ENCODE measurements around the gene RFX3.
"Not testable (repeated sequence)": the region's sequence is repeated elsewhere in the genome, so short reads cannot be mapped to it uniquely, and the experiment has no call there.

RFX3 gene

DNA sequence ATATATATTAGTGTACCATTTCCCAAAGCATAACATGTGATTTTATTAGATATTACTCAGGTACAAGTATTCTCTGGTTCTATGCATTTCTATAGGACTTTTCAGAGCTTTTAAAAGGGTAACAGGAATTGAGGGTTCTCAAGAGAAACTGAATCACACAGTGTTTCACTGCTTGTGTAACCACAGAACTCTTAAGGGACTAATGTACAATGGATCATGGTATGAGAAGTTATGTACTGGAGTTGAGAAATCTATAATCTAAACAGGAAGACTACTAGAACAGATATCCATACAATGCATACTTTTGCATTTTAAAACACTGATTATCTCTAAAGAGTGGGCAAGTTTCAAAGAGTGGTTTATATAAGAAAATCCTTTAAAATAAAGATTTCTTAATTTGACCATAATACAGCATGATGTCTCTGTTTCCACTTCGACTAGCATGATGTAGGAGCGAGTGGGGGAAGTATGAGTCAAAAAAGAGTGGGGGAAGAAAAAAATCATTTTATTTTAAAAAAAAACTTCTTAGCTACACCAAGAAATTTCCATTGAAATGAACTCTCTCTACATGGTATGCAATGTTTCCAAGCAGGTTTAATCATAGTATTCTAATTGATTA lies 183.5 kb downstream of the RFX3 start:
- DNase-seq: no peak

DNA sequence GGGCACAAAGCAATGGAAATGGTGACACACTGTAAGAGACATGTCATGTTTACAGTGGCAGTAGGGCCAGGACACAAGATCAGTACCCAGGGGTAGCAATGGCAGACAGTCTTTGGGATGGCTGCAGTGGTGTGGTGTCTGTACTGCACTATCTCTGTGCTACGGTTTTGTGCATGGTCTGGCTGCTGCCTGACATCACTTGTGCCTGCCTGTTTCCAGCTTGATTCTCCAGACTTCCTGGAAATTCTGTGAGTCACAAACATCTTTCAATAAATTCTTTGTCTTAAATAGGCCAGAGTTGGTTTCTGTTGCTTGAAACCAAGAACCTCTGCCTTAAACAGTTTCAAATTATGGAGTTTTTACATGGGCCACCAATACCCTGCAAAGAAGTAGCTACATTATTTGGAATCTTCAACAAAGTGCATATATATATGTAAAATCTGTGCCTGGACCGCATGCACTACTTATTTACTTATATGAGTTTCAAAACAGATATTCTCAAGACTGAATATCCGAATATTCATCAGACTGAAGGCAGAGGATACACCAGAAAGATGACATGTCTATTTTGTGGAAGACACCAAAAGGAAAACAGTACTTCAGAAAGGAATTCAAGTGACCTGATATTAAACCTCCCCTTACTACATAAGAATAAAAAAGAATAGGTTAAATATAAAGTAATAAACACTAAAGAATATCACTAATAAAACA lies 188.1 kb downstream of the RFX3 start:
- DNase-seq: no peak

- DNase-seq: no peak
Observed at GRCh38 chr9:3336951-3337350, 188.8 kb downstream of the RFX3 start.

- DNase-seq: no peak
Observed at GRCh38 chr9:3332802-3333201, 193.0 kb downstream of the RFX3 start.

DNA sequence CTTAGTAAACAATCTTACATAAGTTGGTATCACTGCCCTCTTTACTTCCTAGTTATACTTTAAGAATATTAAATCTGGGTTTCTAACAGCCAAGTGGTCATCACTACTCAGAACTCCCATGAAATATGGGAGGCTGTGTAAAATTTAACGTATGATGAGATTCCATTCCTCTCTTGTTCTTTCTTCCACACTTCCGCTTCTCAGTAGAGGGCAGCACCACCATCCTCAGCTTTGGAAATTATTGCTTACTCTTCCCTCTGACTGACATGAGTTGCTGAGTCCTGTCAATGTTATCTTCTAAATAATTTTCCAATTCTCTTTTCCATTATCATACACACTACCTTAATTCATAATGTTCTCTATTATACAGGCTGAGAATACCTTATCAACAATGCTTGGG lies 194.0 kb downstream of the RFX3 start:
- no peak for DNase-seq

GRCh38 chr9:3330792-3331420 lies 194.9 kb downstream of the RFX3 start:
- no peak for DNase-seq

- DNase-seq: no peak
Observed at GRCh38 chr9:3329361-3329760, 196.4 kb downstream of the RFX3 start.

- DNase-seq: no peak
Observed at GRCh38 chr9:3323714-3324113, 202.1 kb downstream of the RFX3 start.

- no peak for DNase-seq
Observed at GRCh38 chr9:3321186-3321585, 204.6 kb downstream of the RFX3 start.

DNA sequence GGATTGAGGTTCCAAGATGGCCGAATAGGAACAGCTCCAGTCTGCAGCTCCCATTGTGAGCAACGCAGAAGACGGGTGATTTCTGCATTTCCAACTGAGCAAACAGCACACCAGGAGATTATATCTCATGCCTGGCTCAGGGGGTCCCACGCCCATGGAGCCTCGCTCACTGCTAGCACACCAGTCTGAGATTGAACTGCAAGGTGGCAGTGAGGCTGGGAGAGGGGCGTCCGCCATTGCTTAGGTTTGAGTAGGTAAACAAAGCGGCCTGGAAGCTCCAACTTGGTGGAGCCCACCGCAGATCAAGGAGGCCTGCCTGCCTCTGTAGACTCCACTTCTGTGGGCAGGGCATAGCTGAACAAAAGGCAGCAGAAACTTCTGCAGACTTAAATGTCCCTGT lies 213.2 kb downstream of the RFX3 start:
- DNase-seq: not testable (repeated sequence)

GRCh38 chr9:3308609-3309008 lies 217.2 kb downstream of the RFX3 start:
- no peak for DNase-seq

DNA sequence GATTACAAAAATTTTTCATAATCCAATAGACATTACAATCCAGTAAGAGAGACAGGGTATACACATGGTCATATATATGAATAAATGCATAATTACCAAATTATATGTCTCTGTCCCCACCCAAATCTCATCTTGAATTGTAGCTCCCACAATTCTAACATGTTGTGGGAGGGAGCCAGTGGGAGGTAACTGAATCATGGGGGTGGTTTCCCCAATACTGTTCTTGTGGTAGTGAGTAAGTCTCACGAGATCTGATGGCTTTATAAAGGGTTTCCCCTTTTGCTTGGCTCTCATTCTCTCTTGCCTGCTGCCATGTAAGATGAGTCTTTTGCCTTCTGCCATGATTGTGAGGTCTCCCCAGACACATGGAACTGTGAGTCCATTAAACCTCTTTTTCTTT lies 221.4 kb downstream of the RFX3 start:
- not testable (repeated sequence) for DNase-seq

DNA sequence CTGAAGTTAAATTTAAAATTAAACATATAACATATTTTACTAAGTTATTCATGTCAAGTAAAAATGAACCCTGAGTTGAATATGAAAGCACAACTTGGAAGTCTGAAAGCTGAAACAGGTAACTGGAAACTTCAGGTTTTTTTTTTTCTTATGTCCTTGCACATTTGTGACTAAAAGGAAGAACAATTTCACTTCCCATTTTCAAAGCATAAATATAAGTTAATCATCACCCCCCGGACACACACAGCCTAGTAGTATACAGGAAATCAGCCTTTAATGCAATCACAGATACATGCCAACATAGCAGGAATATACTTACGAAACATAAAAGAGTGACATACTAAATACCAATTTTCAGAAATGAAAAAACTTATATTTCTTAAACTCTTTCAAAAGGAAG lies 225.9 kb downstream of the RFX3 start:
- DNase-seq: no peak

GRCh38 chr9:3296536-3296935 lies 229.3 kb downstream of the RFX3 start:
- DNase-seq: no peak

DNA sequence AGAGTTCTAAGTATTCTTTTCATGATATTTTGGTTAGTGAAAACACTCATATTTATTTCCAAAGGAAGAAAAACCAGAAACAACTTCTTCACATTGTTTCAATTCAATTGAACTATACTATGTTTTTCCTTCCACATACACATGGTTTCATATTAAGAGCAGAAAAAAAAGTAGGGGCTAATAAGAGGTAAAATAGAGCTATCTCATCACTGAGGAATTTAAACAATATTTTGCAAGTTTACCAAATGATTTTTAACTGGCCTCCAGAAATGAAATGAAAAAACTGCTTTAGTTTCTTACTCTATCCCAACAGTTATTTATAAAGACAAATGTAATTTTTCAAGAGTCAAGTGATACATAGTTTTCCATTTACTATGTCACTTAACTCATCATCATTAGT lies 233.5 kb downstream of the RFX3 start:
- no peak for DNase-seq

DNA sequence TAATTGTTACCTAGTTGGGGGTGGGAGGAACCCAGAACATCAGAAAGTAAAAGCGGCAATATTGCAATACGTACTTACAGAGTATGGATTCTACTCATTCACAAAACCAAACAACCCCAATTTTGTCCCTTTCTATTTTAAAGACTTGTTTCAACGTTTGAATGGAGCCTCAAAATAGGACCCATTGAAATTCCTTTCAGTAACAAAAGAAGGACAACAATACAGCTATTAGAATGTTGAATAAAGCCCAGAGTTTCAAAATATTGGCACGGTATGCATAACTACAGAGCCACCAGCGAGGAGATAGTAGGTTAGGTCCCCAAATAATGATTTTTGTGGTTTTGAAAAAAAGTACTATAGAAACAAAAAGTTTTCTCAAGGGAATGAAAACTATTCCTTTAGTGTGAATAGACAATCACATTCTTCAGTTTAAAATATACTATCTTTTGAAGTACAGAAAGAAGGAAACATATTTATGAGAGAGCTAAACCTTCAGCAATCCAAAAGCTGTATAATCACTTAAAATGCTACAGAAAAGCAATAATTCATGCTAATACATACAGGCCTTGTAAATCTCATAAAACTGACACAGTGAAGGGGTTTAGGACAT lies 235.5 kb downstream of the RFX3 start:
- no peak for DNase-seq

GRCh38 chr9:3288686-3289085 lies 237.1 kb downstream of the RFX3 start:
- DNase-seq: no peak

- DNase-seq: no peak
Observed at GRCh38 chr9:3285365-3286161, 240.2 kb downstream of the RFX3 start.

DNA sequence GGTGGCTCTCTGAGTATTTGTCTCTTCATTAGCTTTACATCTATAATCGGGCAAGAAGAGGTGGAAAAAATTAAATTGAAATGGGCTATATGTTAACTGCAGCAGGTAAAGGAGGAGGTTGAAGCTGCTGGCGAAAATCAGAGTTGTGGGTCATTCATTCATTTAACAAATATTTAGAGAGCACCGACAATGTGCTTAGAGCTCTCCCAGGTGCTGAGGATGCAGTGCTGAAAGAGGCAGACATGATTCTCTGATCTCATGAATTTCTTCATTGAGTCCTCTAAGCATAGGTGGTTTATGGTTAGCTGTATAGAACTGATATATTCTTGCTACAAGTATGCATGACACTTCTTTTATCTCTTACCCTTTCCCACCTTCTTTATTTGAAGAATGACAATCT lies 243.4 kb downstream of the RFX3 start:
- no peak for DNase-seq

- DNase-seq: no peak
Observed at GRCh38 chr9:3281399-3281798, 244.4 kb downstream of the RFX3 start.

- DNase-seq: no peak
Observed at GRCh38 chr9:3277200-3277599, 248.6 kb downstream of the RFX3 start.

GRCh38 chr9:3271581-3271980 lies 254.2 kb downstream of the RFX3 start:
- DNase-seq: no peak

GRCh38 chr9:3271157-3271556 lies 254.6 kb downstream of the RFX3 start:
- no peak for DNase-seq

Measured in hippocampal formation (tissue), 2 donors.